ENCODE results near the gene ZBTB20. TPM values are rescaled to one million over a fixed set of nuclear protein-coding genes. Genes with fewer than 3 reads are reported as not detected.
"Not testable (repeated sequence)": the region's sequence is repeated elsewhere in the genome, so short reads cannot be mapped to it uniquely, and the experiment has no call there.

ZBTB20 gene
- total RNA-seq, 4 donors from 2014 or later, result 148 to 242 (median 188) TPM

DNA sequence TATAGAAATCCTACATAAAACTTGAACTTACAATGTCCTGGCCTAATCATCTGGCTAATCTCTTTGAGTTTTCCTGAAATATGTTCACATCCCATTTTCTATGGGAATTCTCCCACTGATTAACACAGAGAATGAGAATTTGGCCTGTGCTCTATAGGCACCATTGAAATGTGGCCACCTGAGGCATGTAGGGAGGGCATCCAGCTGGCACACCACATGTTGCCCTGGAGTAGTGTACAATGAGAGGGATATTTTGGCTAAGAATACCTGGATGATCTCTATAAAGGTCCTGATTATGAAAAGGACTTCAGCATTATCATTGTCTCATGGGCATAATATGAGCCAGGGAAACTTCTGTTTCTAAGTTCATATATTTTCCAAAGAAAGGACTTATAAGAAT is 324.0 kb downstream of the ZBTB20 start:
- H3K4me1 ChIP-seq, result no peaks in the 10 kb centered on the region
- H3K36me3 ChIP-seq, result no peaks in the 10 kb centered on the region
- no peak for DNase-seq
- no peak overlapping the region for H3K27ac ChIP-seq
- intact Hi-C loops (cut with DNase I), result no loop called here
- H3K9me3 ChIP-seq, result no peaks in the 10 kb centered on the region
- TF ChIP-seq POLR2A (IDR thresholded peaks at IDR 0.05), result no peak
- TF ChIP-seq, protein P1, sequence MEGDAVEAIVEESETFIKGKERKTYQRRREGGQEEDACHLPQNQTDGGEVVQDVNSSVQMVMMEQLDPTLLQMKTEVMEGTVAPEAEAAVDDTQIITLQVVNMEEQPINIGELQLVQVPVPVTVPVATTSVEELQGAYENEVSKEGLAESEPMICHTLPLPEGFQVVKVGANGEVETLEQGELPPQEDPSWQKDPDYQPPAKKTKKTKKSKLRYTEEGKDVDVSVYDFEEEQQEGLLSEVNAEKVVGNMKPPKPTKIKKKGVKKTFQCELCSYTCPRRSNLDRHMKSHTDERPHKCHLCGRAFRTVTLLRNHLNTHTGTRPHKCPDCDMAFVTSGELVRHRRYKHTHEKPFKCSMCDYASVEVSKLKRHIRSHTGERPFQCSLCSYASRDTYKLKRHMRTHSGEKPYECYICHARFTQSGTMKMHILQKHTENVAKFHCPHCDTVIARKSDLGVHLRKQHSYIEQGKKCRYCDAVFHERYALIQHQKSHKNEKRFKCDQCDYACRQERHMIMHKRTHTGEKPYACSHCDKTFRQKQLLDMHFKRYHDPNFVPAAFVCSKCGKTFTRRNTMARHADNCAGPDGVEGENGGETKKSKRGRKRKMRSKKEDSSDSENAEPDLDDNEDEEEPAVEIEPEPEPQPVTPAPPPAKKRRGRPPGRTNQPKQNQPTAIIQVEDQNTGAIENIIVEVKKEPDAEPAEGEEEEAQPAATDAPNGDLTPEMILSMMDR (IDR thresholded peaks at IDR 0.05), result no peak
- no peaks in the 10 kb centered on the region for H3K27me3 ChIP-seq
- no peak overlapping the region for H3K4me3 ChIP-seq (replicated peaks in 1 of 3)

DNA sequence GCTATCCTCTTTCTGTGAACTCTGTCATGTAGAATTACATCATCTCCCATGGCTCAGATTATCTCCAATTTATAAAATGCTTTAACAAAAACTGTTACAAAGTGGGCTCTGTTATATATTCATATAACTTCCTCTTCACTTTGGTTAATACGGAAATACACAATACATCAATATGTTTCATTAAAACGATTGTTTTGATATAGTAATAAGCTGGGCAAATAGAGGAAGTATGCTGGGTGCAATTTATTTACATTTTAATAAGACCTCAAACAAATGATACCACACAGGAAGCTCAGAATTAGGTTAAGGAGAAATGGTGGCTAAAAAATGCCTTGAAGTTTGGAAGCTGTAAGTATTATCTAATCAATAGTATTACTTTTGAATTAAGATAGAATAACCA is 331.0 kb downstream of the ZBTB20 start:
- Histone ChIP-seq H3K27ac (no peak overlapping the region), H3K4me3 (replicated peaks in 1 of 3) (no peak overlapping the region), H3K27me3 (no peaks in the 10 kb centered on the region), H3K36me3 (no peaks in the 10 kb centered on the region), H3K4me1 (no peaks in the 10 kb centered on the region), H3K9me3 (no peaks in the 10 kb centered on the region)
- intact Hi-C loops (cut with DNase I), result no loop called here
- WGBS, 2 donors, result 82 to 86% methylated on average over 2 of the region's 2 CpGs
- TF ChIP-seq, protein P1 (IDR thresholded peaks at IDR 0.05), result no peak
- no peak for TF ChIP-seq POLR2A (IDR thresholded peaks at IDR 0.05)
- no peak for DNase-seq

DNA sequence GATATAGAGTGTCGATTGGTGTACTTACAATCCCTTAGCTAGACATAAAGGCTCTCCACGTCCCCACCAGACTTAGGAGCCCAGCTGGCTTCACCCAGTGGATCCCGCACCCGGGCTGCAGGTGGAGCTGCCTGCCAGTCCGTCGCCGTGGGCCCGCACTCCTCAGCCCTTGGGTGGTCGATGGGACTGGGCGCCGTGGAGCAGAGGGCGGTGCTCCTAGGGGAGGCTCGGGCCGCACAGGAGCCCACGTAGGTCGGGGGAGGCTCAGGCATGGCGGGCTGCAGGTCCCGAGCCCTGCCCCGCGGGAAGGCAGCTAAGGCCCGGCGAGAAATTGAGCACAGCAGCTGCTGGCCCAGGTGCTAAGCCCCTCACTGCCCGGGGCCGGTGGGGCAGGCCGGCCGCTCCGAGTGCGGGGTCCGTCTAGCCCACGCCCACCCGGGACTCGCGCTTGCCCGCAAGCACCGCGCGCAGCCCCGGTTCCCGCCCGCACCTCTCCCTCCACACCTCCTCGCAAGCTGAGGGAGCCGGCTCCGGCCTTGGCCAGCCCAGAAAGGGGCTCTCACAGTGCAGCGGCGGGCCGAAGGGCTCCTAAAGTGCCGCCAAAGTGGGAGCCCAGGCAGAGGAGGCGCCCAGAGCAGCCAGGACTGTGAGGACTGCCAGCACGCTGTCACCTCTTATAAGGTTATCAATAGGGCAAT is 334.4 kb downstream of the ZBTB20 start:
- H3K36me3 ChIP-seq, result not testable (repeated sequence)

DNA sequence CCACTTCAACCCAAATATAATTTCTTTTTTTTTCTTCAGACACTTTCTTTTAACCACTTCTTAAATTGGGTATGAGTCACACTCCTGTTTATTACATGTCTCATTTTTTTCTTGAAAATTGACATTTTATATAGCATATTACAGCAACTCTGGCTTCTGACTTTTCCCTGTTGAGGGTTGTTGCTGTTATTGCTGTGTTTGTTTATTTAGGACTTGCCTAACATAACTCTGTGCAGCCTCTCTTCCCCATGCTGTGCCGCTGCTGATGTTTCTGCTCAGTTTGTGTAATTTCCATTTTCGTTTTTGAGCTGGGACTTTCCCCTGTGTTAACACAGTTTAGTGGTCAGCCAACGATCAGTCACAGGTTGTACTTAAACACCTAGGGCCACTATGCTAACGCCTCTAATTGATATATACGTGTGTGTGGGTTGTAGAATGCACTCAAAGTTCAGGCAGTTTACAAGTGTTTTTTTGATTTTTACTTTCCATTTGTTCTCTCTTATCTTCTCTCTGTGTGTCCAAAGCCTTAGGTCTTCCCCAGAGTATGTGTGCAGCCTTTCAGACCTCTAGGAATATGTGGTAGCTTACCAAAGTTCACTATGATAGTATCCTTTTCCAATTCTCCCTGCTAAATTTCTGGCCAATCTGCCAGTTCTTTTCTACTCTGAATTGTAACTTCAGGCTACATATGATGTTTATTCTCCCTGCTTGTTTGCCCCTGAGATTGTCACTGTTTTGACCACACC is 337.2 kb downstream of the ZBTB20 start:
- intact Hi-C loops (cut with DNase I), result no loop called here
- Histone ChIP-seq H3K4me1 (peaks cover 5 to 7% of the 10 kb centered on the region in 2 donors), H3K27me3 (no peaks in the 10 kb centered on the region), H3K36me3 (no peaks in the 10 kb centered on the region), H3K4me3 (replicated peaks in 1 of 3) (peak overlapping the region in 1 of 3 donors; percentile 1), H3K27ac (peak overlapping the region in 1 of 3 donors; percentile 5), H3K9me3 (no peaks in the 10 kb centered on the region)
- DNase-seq, result peak; percentile 30 to 38
- TF ChIP-seq POLR2A (IDR thresholded peaks at IDR 0.05), result no peak
- TF ChIP-seq, protein P1 (IDR thresholded peaks at IDR 0.05), result no peak
- WGBS, 2 donors, result 28 to 43% methylated on average over 5 of the region's 5 CpGs

More for the DNA sequence above, 334.4 kb downstream of the ZBTB20 start:
- H3K9me3 ChIP-seq; intact Hi-C loops (cut with DNase I); H3K27ac ChIP-seq; H3K4me1 ChIP-seq; H3K4me3 ChIP-seq (replicated peaks in 1 of 3); H3K27me3 ChIP-seq; DNase-seq: not testable (repeated sequence)
- 93 to 97% methylated on average over 36 to 42 of the region's 49 CpGs for WGBS, 2 donors

DNA sequence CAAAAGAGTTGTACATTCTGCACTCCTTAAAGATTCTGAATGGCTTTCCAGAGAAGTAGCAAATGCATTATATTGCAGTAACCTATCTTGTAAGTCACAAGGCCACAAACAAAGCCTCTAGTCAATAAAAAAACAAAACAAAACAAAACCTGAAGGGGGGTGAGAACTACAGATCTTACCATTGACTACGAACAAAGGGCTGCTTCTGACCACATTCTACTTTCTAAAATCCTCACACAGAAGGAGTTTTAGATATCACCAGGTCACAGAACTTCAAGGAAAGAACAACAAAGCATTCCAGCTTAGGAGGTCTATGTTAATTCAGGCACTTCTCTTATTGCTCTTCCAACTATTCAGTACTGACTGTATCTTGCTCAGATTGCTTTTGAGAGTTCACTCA is 343.0 kb downstream of the ZBTB20 start:
- 34 to 57% methylated on average over 1 of the region's 1 CpG for WGBS, 2 donors
- no peak for TF ChIP-seq POLR2A (IDR thresholded peaks at IDR 0.05)
- TF ChIP-seq, protein P1 (IDR thresholded peaks at IDR 0.05), result no peak
- DNase-seq, result no peak
- Histone ChIP-seq H3K27ac (peak overlapping the region in 1 of 3 donors; percentile 36), H3K9me3 (no peaks in the 10 kb centered on the region), H3K27me3 (no peaks in the 10 kb centered on the region), H3K36me3 (no peaks in the 10 kb centered on the region), H3K4me1 (peaks cover 4 to 24% of the 10 kb centered on the region in 2 donors), H3K4me3 (replicated peaks in 1 of 3) (no peak overlapping the region)
- intact Hi-C loops (cut with DNase I), result no loop called here

Measured in thyroid gland (tissue), 4 donors.